Adipocyte (in vitro differentiated cells): ENCODE measurements around the gene SNAP47.

Experiments used
- DNase-seq: peaks from one replicate; pipeline ENCODE4 v3.0.0-alpha.2; 2015; ENCODE audit warnings: low read depth
- H3K27me3 ChIP-seq: replicated peaks from 2 replicates; pipeline ENCODE4 v1.7.0; 2013; ENCODE audit warnings: mild to moderate bottlenecking, low read length, moderate library complexity; ENCODE audit not compliant: control insufficient read depth, insufficient read depth
- H3K36me3 ChIP-seq: 2 replicates; pipeline ENCODE4 v1.7.0; 2013; ENCODE audit warnings: low read length, mild to moderate bottlenecking, moderate library complexity; ENCODE audit not compliant: control insufficient read depth, insufficient read depth, severe bottlenecking
- H3K4me1 ChIP-seq: 2 replicates; pipeline ENCODE4 v1.7.0; 2013; ENCODE audit warnings: mild to moderate bottlenecking, low read length, moderate library complexity; ENCODE audit not compliant: control insufficient read depth, insufficient read depth
- H3K4me3 ChIP-seq: 2 replicates; pipeline ENCODE4 v1.7.0; 2013; ENCODE audit warnings: mild to moderate bottlenecking, low read length, moderate library complexity
- H3K9ac ChIP-seq: 2 replicates; pipeline ENCODE4 v1.7.0; 2013; ENCODE audit warnings: mild to moderate bottlenecking, low read length, moderate library complexity
- H3K9me3 ChIP-seq: 2 replicates; pipeline ENCODE4 v1.7.0; 2013; ENCODE audit warnings: mild to moderate bottlenecking, low read length, moderate library complexity; ENCODE audit not compliant: control insufficient read depth

Gene SNAP47

DNA sequence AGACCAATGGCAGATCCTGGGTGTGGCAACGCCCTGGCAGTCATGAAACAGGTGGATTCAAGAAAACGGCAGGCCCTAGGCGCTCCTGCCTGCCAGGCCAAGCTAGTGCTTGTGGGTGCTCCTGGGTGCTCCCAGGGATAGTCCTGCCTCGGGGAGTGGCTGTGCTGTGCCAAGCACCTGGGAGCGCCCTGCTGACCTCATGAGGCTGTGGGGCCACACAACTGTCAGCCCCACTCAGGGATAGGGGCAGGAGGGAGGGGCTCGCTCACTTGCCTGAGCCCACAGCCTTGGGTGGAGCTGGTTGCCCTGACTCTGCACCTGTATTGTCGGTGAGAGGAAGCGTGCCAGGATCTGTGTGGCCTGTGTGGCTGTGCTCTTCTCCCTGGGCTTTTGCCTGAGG, 9.4 kb downstream of the SNAP47 start:
- no peaks in the 10 kb centered on the region for H3K9me3 ChIP-seq
- H3K27me3 ChIP-seq, result no peaks in the 10 kb centered on the region
- no peak for DNase-seq
- H3K4me3 ChIP-seq, result no peak overlapping the region
- H3K4me1 ChIP-seq, result peaks cover 7% of the 10 kb centered on the region
- H3K36me3 ChIP-seq, result peaks cover 8% of the 10 kb centered on the region
- H3K9ac ChIP-seq, result no peak overlapping the region

DNA sequence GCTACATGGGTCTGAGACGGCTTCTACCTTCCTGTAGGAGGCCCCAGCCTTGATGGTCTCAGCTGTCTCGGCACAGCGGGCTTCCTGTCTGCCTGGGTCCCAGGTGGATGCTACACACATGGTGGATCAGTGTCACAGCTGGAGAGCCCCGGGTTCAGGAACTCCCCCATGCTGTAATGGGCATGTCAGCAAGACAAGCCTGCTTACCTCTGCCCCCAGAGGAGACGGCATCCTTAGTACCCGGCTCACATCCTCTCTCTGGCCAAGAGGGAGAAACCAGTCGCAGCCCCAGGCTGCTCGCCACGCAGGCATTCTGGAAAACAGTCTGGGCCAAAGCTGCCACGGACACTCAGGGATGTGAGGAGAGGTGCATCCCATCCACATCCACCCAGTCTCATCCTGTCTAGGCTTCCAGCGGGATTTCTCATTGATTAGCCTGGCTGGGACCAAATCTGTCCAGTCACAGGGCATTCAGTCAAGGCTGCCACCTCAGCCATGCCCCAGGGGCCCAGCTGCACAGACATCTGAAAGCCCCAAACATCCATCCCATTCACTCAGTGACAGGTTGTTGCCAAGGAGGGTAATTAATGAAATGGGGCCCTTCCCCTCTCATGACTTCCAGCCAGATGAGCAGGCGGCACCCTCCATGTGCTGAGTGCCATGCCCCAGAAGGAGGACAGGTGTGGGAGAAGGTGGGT, 10.5 kb downstream of the SNAP47 start:
- no peak for DNase-seq
- Histone ChIP-seq H3K27me3 (no peaks in the 10 kb centered on the region), H3K9me3 (no peaks in the 10 kb centered on the region), H3K4me3 (no peak overlapping the region), H3K9ac (no peak overlapping the region), H3K4me1 (peaks cover 7% of the 10 kb centered on the region), H3K36me3 (peaks cover 8% of the 10 kb centered on the region)

DNA sequence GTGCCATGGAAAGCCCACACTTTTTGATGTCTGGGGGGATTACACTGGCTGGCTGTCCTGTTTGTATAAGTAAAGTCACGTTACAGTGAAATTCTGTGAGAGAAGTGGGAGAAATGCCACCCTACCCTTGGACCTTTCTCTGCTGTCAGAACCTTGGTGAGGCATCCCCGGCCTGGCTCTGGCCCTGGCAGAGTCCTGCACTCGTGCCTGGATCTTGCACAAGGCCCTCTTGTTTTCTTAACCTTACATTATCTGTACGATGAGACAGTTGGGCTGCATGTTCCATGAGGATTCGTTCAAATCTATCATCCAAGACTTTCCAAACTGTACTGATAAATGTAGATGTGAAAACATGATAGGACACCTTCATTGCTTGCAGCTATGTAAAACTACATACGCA, 11.4 kb downstream of the SNAP47 start:
- no peak for DNase-seq
- Histone ChIP-seq H3K4me1 (peaks cover 7% of the 10 kb centered on the region), H3K9ac (no peak overlapping the region), H3K36me3 (peaks cover 8% of the 10 kb centered on the region), H3K9me3 (no peaks in the 10 kb centered on the region), H3K27me3 (no peaks in the 10 kb centered on the region), H3K4me3 (no peak overlapping the region)

DNA sequence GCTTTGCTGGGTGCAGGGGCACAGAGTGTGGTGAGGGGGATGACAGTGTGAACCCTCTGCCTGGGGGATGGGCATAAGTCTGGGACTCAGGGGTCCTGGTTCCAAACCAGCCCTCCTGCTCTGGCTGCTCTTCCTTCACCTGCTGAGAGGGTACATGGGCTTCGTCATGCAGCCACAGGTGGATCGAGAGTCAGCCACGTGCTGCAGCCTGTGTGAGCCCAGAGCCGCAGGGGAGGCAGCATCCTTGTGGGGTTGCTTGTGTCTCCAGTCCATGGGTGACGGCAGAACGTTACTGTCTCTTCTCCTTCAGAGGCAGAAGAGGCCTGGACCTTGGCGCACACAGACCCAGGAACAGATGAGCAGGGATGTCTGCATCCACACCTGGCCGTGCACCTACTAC, 12.1 kb downstream of the SNAP47 start:
- H3K27me3 ChIP-seq, result no peaks in the 10 kb centered on the region
- DNase-seq, result no peak
- H3K9ac ChIP-seq, result no peak overlapping the region
- H3K36me3 ChIP-seq, result peaks cover 8% of the 10 kb centered on the region
- no peak overlapping the region for H3K4me3 ChIP-seq
- H3K9me3 ChIP-seq, result no peaks in the 10 kb centered on the region
- H3K4me1 ChIP-seq, result peaks cover 7% of the 10 kb centered on the region

DNA sequence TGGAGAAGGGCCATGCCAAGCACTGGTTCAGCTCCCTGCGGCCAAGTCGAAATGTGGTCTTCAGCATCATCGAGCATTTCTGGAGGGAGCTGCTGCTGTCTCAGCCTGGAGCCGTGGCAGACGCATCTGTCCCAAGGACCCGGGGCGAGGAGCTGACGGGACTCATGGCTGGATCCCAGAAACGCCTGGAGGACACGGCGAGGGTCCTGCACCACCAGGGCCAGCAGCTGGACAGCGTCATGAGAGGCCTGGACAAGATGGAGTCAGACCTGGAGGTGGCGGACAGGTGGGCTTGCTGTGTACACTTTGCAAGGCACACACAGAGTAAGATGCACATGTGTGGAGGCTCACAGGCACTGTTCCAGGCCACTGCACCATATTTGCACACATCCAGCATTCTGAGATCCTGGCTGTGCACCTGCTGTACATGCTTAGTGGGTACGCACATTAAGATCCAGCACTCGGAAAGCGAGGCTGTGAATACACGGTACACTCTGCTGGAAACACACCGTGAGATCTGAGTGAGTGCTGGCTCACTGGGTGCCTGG, 12.8 kb downstream of the SNAP47 start:
- peaks cover 7% of the 10 kb centered on the region for H3K4me1 ChIP-seq
- no peak overlapping the region for H3K9ac ChIP-seq
- H3K27me3 ChIP-seq, result no peaks in the 10 kb centered on the region
- H3K4me3 ChIP-seq, result no peak overlapping the region
- peaks cover 8% of the 10 kb centered on the region for H3K36me3 ChIP-seq
- DNase-seq, result no peak
- no peaks in the 10 kb centered on the region for H3K9me3 ChIP-seq

DNA sequence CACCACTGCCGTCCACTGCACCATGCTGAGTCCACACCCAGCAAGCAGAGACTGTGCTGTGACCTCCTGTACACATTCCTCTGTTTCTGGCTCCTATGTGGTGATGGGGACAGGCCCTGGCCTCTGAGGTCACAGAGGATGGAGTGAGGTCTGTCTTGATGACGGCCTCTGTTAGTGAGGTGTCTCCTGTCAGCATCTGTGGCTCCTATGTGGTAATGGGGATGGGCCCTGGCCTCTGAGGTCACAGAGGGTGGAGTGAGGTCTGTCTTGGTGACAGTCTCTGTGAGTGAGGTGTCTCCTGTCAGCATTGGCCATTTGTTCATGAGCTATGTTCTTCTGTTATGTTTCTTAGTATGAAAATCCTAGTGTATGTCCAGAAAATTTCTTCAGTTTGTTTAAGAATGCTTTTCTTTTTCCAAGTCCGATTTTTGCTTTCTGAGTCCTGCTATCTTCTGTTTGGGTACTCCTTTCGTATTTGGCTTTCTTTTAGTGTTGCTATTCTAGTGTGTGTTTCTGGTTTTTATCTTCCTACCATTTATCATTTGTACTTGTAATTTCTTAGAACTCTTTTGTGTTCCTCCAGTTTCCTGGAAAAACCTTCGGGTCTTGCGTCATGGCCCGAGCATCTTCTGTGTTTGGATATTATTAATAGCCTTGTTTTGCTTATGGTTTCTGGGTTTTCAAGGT, 13.4 kb downstream of the SNAP47 start:
- Histone ChIP-seq H3K4me1 (peaks cover 8% of the 10 kb centered on the region), H3K27me3 (no peaks in the 10 kb centered on the region), H3K9me3 (no peaks in the 10 kb centered on the region), H3K9ac (no peak overlapping the region), H3K4me3 (no peak overlapping the region), H3K36me3 (peaks cover 8% of the 10 kb centered on the region)
- DNase-seq, result no peak

DNA sequence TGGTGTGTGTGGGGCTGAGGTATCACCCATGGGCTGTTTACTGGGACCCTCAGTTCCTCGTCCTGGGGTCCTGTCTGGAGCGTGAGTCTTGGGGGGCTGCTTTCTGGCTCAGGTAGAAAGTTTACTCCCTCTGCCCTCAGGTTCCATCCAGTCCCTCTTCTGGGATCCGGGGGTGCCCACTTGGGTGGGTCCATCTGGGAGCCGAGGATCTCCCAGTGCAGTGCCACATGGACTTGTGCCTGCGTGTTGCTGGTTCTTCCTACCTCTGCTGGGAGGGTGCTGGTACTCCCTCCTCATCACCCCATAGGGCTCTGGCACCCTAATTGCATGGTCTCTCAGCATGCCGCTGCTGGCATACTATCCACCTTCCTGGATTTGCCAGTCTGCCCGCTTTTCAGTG, 14.0 kb downstream of the SNAP47 start:
- Histone ChIP-seq H3K4me1 (peaks cover 13% of the 10 kb centered on the region), H3K27me3 (no peaks in the 10 kb centered on the region), H3K9ac (no peak overlapping the region), H3K4me3 (no peak overlapping the region), H3K9me3 (no peaks in the 10 kb centered on the region), H3K36me3 (peaks cover 8% of the 10 kb centered on the region)
- no peak for DNase-seq

DNA sequence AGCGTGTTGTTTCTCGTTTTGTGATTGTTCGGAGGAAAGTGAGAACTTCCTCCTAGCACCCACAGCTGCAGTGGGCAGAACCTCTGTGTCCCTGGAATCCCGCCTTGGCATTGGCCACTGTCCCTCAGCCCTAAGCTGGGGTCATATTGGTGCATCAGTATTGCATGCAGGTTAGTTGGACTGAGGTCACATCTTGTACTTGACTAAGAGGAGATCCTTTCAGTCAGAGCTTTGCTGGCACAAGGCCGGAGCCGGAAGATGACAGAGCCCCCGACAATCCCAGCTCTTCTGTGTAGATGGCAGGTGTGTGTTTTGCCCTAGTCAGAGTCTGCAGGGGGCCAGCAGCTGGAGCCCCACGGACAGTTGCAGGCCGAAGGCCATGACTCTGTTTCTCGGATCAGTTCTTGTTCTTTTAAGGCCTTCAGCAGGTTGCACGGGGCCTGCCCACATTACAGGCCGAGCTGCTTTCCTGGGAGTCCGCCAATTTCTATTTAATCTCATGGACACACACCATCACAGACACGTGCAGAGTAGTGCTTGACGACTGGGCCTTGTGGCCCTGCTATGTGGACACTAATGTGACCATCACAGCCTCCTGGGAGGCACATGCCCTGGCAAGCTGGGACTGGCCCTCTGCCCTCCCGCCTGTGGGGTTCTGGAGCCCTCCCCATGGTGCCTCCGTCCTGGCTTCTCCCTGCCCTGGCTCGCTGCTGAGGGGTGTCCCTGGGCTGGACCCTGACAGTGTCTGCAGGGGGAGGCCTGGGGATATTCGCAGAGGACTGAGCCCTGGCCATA, 14.9 kb downstream of the SNAP47 start:
- no peak for DNase-seq

DNA sequence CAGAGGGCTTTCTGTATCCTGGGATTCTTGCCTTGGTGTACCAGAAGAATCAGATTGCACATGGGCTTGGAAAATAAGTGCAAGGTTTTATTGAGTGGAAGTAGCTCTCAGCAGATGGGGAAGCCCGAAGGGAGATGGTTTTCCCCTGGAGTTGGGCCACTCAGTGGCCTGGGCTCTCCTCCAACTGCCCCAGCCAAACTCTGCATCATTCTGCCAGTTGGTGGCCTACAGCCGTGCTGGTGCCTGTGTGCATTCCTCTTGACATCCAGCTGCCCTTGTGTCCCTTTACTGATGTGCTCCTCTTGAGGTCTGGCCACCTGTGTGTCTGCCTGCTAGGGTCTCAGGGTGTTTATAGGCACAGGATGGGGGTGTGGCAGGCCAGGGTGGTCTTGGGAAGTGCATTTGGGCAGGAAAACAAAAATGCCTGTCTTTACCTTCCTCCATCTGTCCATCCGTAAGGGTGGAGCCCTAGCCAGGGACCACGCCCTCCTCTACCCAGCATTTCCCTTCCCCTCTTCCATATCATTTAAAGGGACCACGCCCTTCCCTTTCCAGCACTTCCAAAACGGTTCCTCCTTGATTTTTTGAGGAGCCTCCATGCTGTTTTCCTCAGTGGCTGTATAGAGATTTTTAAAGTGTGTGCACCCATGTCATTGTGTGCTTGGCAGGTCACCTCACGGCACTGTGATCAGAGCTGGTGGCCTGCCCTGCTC, 18.9 kb downstream of the SNAP47 start:
- Histone ChIP-seq H3K4me1 (peaks cover 21% of the 10 kb centered on the region), H3K36me3 (no peaks in the 10 kb centered on the region), H3K27me3 (no peaks in the 10 kb centered on the region), H3K9ac (no peak overlapping the region), H3K4me3 (no peak overlapping the region), H3K9me3 (no peaks in the 10 kb centered on the region)
- DNase-seq, result peak; percentile 25

More for the DNA sequence above, 14.9 kb downstream of the SNAP47 start:
- no peaks in the 10 kb centered on the region for H3K9me3 ChIP-seq
- peaks cover 14% of the 10 kb centered on the region for H3K4me1 ChIP-seq
- no peak overlapping the region for H3K4me3 ChIP-seq
- no peaks in the 10 kb centered on the region for H3K27me3 ChIP-seq
- H3K36me3 ChIP-seq, result peaks cover 8% of the 10 kb centered on the region
- no peak overlapping the region for H3K9ac ChIP-seq

DNA sequence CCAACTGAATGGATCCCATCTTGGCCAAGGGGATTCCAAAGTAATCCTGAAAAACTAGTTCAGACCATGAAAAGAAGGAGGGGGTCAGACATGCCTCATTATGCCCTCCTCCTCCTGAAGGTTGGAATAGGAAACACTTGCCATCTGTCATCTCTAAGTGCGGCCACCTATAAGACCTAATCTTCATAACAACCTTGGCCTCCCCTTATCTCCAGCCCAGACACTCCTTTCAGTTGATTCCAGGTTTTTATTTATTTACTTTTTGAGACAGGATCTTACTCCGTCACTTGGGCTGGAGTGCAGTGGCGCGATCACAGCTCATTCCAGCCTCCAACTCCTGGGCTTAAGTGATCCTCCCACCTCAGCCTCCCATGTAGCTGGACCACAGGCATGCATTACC, 19.7 kb downstream of the SNAP47 start:
- Histone ChIP-seq H3K9me3 (no peaks in the 10 kb centered on the region), H3K4me1 (peaks cover 28% of the 10 kb centered on the region), H3K4me3 (no peak overlapping the region), H3K36me3 (no peaks in the 10 kb centered on the region), H3K9ac (no peak overlapping the region), H3K27me3 (no peaks in the 10 kb centered on the region)
- no peak for DNase-seq
